Inferior parietal cortex (tissue), 1 donor: ENCODE results near the gene CGB3.

Experiments used
- DNase-seq: peaks from one replicate; pipeline ENCODE4 v3.0.0-alpha.2; 2016; ENCODE audit errors: extremely low spot score

Gene CGB3

DNA sequence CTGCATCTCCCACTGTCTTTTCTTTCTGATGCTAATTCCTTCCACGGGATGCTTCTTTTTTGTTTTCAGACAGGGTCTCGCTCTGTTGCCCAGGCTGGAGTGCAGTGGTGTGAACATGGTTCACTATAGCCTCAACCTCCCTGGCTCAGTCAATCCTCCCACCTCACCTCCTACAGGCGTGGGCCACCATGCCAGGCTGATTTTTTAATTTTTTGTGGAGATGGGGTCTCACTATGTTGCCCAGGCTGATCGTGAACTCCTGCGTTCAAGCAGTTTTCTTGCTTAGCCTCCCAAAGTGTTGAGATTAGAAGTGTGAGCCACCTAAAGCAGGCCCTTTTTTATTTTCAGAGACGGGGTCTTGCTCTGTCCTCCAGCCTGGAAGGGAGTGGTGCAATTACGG, 35.8 kb downstream of the CGB3 start:
- no peak for DNase-seq

DNA sequence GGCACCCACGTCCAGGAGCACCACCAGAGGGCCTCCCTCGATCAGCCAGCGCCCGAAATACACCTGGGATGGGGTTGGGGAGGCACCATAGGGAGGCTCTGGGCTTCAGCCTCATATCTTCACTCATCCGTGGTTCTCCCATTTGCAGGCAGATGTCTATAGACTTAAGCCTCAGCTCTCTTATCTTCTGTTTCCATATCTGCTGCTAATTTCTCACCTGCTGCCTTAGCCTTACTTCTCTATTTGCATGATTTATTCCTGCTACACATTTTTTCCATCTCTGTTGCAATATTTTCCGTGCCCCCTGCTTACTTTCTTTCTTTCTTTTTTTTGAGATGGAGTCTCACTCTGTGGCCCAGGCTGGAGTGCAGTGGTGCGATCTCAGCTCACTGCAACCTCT, 36.8 kb downstream of the CGB3 start:
- DNase-seq: no peak

DNA sequence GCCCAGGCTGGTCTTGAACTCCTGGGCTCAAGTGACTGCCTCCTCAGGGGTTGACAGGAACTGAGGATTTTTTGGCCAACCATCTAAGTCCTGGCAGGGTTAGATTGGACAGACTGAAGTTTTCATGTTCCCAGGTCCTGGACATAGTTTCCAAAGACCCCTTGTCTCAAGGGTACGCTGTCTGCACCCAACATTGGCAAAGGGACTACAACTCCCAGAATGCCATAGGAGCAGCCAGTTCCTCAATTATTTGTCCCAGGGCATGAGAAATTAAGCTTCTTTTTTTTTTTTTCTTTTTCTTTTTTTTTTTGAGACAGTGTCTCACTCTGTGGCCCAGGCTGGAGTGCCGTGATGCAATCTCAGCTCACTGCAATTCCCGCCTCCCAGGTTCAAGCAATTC, 37.9 kb downstream of the CGB3 start:
- DNase-seq: no peak

DNA sequence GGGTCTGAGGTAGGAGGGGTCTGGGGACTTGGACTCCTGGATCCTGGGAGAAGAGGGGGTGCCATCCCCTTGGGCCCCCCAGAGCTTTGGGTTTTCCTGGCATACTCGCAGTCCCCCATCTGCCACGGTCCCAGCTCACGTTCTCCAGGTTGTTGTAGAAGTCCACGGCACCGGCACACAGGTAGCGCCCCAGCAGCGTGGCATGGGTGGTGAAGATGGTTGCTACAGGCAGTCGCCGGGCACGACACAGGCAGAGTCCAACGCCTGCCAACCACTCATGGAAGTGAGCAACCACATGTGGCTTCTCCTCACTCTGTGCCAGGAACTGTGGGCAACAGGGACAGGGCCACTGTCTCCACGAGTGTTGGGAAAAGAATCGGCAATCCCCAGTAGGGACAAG, 38.4 kb downstream of the CGB3 start:
- DNase-seq: no peak

DNA sequence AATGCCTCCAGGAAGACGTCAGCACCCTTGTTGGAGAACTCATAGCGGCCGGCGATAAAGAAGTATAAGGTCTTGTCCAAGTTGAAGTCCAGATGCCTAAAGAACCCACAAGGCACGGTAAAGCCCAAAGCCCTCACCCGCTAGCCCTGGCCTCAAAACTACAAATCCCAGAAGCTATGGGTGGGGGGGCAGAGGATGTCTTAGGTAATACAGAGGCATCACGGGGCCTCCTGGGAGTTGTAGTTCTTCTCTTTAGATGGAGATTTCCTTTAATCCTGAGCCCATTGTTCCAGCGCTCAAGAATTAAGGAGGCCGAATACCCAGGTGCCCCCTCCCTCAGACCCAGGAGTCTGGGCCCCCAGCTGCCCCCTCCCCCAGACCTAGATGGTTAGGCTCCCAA, 41.9 kb downstream of the CGB3 start:
- DNase-seq: no peak

DNA sequence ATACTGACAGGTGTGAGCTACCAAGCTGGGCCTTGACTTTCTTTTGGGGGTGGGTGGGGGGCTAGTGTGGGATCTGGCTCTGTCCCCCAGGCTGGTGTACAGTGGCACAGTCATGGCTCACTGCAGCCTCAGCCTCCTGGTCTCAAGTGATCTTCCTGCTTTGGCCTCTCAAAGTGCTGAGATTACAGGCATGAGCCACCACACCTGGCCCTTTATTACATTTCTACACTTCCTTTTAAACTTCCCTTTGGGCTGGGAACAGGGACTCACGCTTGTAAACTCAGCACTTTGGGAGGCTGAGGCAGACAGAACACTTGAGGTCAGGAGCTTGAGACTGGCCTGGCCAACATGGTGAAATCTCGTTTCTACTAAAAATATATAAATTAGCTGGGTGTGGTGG, 47.1 kb downstream of the CGB3 start:
- DNase-seq: no peak

DNA sequence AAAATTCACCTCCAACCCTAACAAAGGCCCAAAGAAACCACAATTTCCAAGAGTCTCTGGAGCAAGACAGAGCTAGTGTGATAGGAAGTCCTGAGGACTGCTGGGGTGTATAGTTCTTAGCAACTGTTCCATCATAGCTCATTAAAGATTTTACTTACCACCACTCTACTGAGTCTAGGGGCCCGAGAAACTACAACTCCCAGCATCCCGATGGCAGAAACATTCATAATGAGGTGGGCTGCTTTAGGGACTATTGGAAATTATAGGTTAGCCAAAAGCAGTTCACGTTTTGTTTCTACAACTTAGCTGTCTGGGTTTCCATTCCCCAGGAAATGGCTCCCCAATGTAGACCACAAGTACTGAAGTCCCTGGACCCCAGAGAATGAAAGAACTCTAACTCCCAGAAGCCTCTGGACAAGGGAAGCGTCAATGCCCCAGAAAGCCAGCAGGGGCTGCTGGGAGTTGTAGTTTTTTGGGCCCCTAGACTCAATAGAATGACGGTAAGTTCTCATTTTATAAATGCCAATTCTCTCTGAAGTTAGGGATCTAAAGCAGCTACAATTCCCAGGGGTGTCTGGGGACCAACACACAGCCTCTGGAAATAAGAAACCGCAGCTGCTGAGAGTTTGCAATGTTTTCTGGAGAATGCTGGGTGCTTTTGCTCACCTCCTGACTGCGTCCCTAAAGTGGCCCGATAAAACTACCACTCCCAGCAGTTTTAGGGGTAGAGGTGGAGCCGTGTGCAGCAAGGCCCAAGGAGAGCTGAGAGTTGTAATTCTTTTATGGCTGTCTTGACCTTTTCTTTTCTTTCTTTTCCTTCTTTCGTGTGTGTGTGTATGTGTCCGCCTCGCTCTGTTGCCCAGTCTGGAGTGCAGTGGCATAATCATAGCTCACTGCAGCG, 47.9 kb downstream of the CGB3 start:
- DNase-seq: no peak
